GM20000 (cell line): Measurements from ENCODE around the gene SMOC2.

Experiments used
- DNase-seq: peaks from one replicate; pipeline ENCODE4 v3.0.0; 2012; ENCODE audit warnings: low spot score
- CTCF ChIP-seq: IDR thresholded peaks from 2 replicates; pipeline ENCODE4 v1.5.1; 2012; ENCODE audit warnings: mild to moderate bottlenecking, control low read depth; ENCODE audit errors: extremely low read depth, missing control alignments

Gene SMOC2

GRCh38 chr6:168645326-168645725 lies 204.3 kb downstream of the SMOC2 start:
- DNase-seq, result no peak
- no peak for TF ChIP-seq CTCF

- DNase-seq, result no peak
- no peak for TF ChIP-seq CTCF
Measured at GRCh38 chr6:168647271-168647670, 206.3 kb downstream of the SMOC2 start.

GRCh38 chr6:168648240-168649125 lies 207.5 kb downstream of the SMOC2 start:
- no peak for DNase-seq
- TF ChIP-seq CTCF, result no peak

- no peak for TF ChIP-seq CTCF
- no peak for DNase-seq
Measured at GRCh38 chr6:168649209-168649608, 208.2 kb downstream of the SMOC2 start.

- DNase-seq, result no peak
- TF ChIP-seq CTCF, result no peak
Measured at GRCh38 chr6:168650671-168651111, 209.7 kb downstream of the SMOC2 start.

- TF ChIP-seq CTCF, result no peak
Measured at GRCh38 chr6:168655462-168656152, 214.6 kb downstream of the SMOC2 start.

GRCh38 chr6:168658059-168658458 lies 217.1 kb downstream of the SMOC2 start:
- no peak for TF ChIP-seq CTCF
- DNase-seq, result no peak

More at GRCh38 chr6:168655462-168656152, 214.6 kb downstream of the SMOC2 start:
- DNase-seq, result no peak
